ENCODE measurements around the gene DOK4.
A peak's percentile ranks its signal among the peaks of the same experiment; 100 is the strongest.
"Not testable (repeated sequence)": the region's sequence is repeated elsewhere in the genome, so short reads cannot be mapped to it uniquely, and the experiment has no call there.

Gene DOK4

GRCh38 chr16:57501492-57501891, 15.2 kb upstream of the DOK4 start:
- DNase-seq (ENCODE audit: low spot score), result no peak

- peak; percentile 3 for DNase-seq (ENCODE audit: low spot score)
Observed at GRCh38 chr16:57500578-57501111, 14.4 kb upstream of the DOK4 start.

GRCh38 chr16:57499941-57500340, 13.6 kb upstream of the DOK4 start:
- DNase-seq (ENCODE audit: low spot score), result not testable (repeated sequence)

- no peak for DNase-seq (ENCODE audit: low spot score)
Observed at GRCh38 chr16:57498031-57498430, 11.7 kb upstream of the DOK4 start.

- DNase-seq (ENCODE audit: low spot score), result no peak
Observed at GRCh38 chr16:57497121-57497520, 10.8 kb upstream of the DOK4 start.

- no peak for DNase-seq (ENCODE audit: low spot score)
Observed at GRCh38 chr16:57493767-57494166, 7.5 kb upstream of the DOK4 start.

GRCh38 chr16:57489229-57489628, 2.9 kb upstream of the DOK4 start:
- no peak for DNase-seq (ENCODE audit: low spot score)

- peak; percentile 13 for DNase-seq (ENCODE audit: low spot score)
Observed at GRCh38 chr16:57486858-57487834, 853 bp upstream of the DOK4 start.

GRCh38 chr16:57485091-57485915, 990 bp downstream of the DOK4 start:
- DNase-seq (ENCODE audit: low spot score), result no peak

- DNase-seq (ENCODE audit: low spot score), result no peak
Observed at GRCh38 chr16:57484515-57485005, 1.7 kb downstream of the DOK4 start.

GRCh38 chr16:57483725-57484514, 2.4 kb downstream of the DOK4 start:
- no peak for DNase-seq (ENCODE audit: low spot score)

- DNase-seq (ENCODE audit: low spot score), result no peak
Observed at GRCh38 chr16:57482845-57483545, 3.3 kb downstream of the DOK4 start.

GRCh38 chr16:57481421-57481820, 4.9 kb downstream of the DOK4 start:
- DNase-seq (ENCODE audit: low spot score), result no peak

GRCh38 chr16:57480754-57481230, 5.5 kb downstream of the DOK4 start:
- no peak for DNase-seq (ENCODE audit: low spot score)

- peak; percentile 92 for DNase-seq (ENCODE audit: low spot score)
Observed at GRCh38 chr16:57479976-57480753, 6.1 kb downstream of the DOK4 start.

GRCh38 chr16:57479205-57479975, 6.9 kb downstream of the DOK4 start:
- DNase-seq (ENCODE audit: low spot score), result peak; percentile 83

GRCh38 chr16:57478396-57479204, 7.7 kb downstream of the DOK4 start:
- no peak for DNase-seq (ENCODE audit: low spot score)

- DNase-seq (ENCODE audit: low spot score), result no peak
Observed at GRCh38 chr16:57477531-57478202, 8.6 kb downstream of the DOK4 start.
